HG03196 (cell line): Measurements from ENCODE around the gene ENAM.
"Not testable (repeated sequence)": the region's sequence is repeated elsewhere in the genome, so short reads cannot be mapped to it uniquely, and the experiment has no call there.

ENCODE experiments used
- ATAC-seq: cut with Tn5 transposase; IDR thresholded peaks from one replicate; pipeline ENCODE4 v1.9.1; 2021; ENCODE audit not compliant: unreplicated experiment

The ENAM gene

GRCh38 chr4:70623323-70623722, 5.2 kb upstream of the ENAM start:
- no peak for ATAC-seq

GRCh38 chr4:70624226-70624793, 4.2 kb upstream of the ENAM start:
- ATAC-seq, result no peak

- ATAC-seq, result no peak
Measured at GRCh38 chr4:70627620-70628019, 924 bp upstream of the ENAM start.

GRCh38 chr4:70629469-70630090, 1.0 kb downstream of the ENAM start:
- no peak for ATAC-seq

GRCh38 chr4:70630162-70630561, 1.6 kb downstream of the ENAM start:
- ATAC-seq, result no peak

GRCh38 chr4:70632028-70632427, 3.5 kb downstream of the ENAM start:
- no peak for ATAC-seq

- no peak for ATAC-seq
Measured at GRCh38 chr4:70634482-70634881, 5.9 kb downstream of the ENAM start.

- ATAC-seq, result no peak
Measured at GRCh38 chr4:70637239-70637913, 8.8 kb downstream of the ENAM start.

- no peak for ATAC-seq
Measured at GRCh38 chr4:70640192-70640591, 11.6 kb downstream of the ENAM start.

- ATAC-seq, result not testable (repeated sequence)
Measured at GRCh38 chr4:70650741-70651140, 22.2 kb downstream of the ENAM start.

- ATAC-seq, result no peak
Measured at GRCh38 chr4:70651864-70652506, 23.4 kb downstream of the ENAM start.

GRCh38 chr4:70654605-70655011, 26.1 kb downstream of the ENAM start:
- ATAC-seq, result no peak

- ATAC-seq, result no peak
Measured at GRCh38 chr4:70657326-70657725, 28.8 kb downstream of the ENAM start.

GRCh38 chr4:70658418-70658817, 29.9 kb downstream of the ENAM start:
- no peak for ATAC-seq

- no peak for ATAC-seq
Measured at GRCh38 chr4:70660106-70660505, 31.6 kb downstream of the ENAM start.

- peak; percentile 72 for ATAC-seq
Measured at GRCh38 chr4:70661309-70661922, 32.9 kb downstream of the ENAM start.

- no peak for ATAC-seq
Measured at GRCh38 chr4:70666369-70666768, 37.8 kb downstream of the ENAM start, which contains the start of gene JCHAIN. TSS of gene JCHAIN (minus strand) at chr4:70666508. CDS start at chr4:70666490, 18 bp downstream.

GRCh38 chr4:70667740-70668535, 39.4 kb downstream of the ENAM start:
- ATAC-seq, result no peak

GRCh38 chr4:70670332-70671014, 41.9 kb downstream of the ENAM start:
- no peak for ATAC-seq

GRCh38 chr4:70671091-70671490, 42.5 kb downstream of the ENAM start:
- ATAC-seq, result no peak
